ENCODE data around the gene OBSCN.
"Not testable (repeated sequence)": the region's sequence is repeated elsewhere in the genome, so short reads cannot be mapped to it uniquely, and the experiment has no call there.

The OBSCN gene

GRCh38 chr1:228267962-228268880 is 60.4 kb downstream of the OBSCN start:
- no peak for DNase-seq

- no peak for DNase-seq
Observed at GRCh38 chr1:228268881-228269265, 61.0 kb downstream of the OBSCN start.

GRCh38 chr1:228269431-228269830 is 61.6 kb downstream of the OBSCN start:
- not testable (repeated sequence) for DNase-seq

- DNase-seq: no peak
Observed at GRCh38 chr1:228270032-228270431, 62.2 kb downstream of the OBSCN start.

- no peak for DNase-seq
Observed at GRCh38 chr1:228271701-228272251, 63.9 kb downstream of the OBSCN start.

- no peak for DNase-seq
Observed at GRCh38 chr1:228272331-228272791, 64.5 kb downstream of the OBSCN start.

- no peak for DNase-seq
Observed at GRCh38 chr1:228272831-228273571, 65.2 kb downstream of the OBSCN start.

- no peak for DNase-seq
Observed at GRCh38 chr1:228273720-228274451, 66.0 kb downstream of the OBSCN start.

- no peak for DNase-seq
Observed at GRCh38 chr1:228274452-228275178, 66.8 kb downstream of the OBSCN start.

- no peak for DNase-seq
Observed at GRCh38 chr1:228275179-228275429, 67.3 kb downstream of the OBSCN start.

GRCh38 chr1:228275430-228276173 is 67.8 kb downstream of the OBSCN start:
- peak; percentile 86 for DNase-seq

GRCh38 chr1:228276174-228276831 is 68.5 kb downstream of the OBSCN start:
- peak; percentile 63 for DNase-seq

GRCh38 chr1:228276901-228277490 is 69.2 kb downstream of the OBSCN start:
- DNase-seq: no peak

- DNase-seq: no peak
Observed at GRCh38 chr1:228277491-228278431, 69.9 kb downstream of the OBSCN start.

GRCh38 chr1:228278432-228278941 is 70.6 kb downstream of the OBSCN start:
- no peak for DNase-seq

GRCh38 chr1:228279011-228279721 is 71.3 kb downstream of the OBSCN start:
- no peak for DNase-seq

GRCh38 chr1:228279722-228280105 is 71.9 kb downstream of the OBSCN start:
- DNase-seq: no peak

GRCh38 chr1:228280106-228280901 is 72.5 kb downstream of the OBSCN start:
- no peak for DNase-seq

All from retina (tissue), 1 donor.